HUDEP-2 (cell line): Measurements from ENCODE around the gene RAVER1.

Source experiments
- DNase-seq, 76 experiments: peaks; one replicate each; lab custom pipeline; 2025; ENCODE audit not compliant: unreplicated experiment in 76 of 76; lab: John Stamatoyannopoulos, UW

Gene RAVER1

DNA sequence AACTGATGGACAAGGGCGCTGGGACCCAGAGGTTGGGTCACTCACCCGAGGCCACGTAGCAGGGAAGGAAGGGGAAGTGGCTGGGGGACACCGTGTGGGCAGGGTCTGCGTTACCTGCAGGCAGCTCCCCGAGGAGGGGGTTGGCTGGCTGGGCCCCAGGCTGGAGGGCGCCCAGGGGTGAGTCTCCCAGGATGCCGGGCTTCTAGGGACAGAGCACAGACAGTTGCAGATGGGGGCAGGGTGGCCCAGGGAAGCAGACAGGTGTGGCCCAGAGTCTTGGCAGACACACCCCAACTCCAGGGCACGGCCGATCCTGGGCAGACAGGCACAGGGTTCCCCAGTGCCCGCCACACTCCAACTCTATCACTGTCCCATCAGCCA lies 11.9 kb downstream of the RAVER1 start:
- no peak for DNase-seq

DNA sequence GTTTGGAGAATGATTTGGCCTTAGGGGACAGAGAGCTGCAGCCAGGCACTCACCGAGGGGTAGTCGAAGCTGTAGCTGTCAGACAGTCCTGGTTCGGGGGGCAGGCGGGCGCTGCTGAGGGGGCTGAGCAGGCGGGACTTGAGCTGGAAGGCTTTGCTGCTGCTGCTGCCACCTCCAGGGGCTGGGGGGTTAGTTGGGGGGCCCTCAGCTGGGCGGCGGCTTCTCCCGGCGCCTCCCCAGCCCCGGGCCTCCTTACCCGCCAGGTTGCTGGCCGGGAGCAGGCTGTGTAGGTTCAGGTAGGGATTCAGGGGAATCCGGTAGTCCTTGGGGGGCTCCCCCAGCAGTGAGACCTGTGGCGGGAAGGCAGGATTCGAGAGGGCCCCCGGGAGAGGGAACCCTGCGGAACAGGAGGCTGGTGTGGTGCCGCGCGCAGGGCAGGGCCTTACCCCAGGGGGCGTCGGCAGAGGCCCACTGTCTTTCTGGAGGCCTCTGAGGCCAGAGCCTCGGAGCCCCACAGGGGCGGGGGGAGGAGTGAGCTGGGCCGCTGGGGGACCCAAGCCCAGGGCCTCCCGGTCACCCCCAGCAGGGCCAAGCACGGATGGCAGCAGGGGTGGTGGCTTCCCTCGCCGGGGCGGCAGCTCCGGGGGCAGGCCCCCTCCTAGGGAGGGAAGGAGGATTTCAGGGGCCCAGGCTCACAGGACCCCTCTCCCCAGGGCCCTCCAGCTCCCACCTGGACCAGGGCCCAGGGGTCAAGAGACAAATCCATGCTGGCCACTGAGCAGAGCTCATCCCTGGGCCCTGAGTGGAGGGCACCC lies 12.5 kb downstream of the RAVER1 start:
- DNase-seq: no peak

DNA sequence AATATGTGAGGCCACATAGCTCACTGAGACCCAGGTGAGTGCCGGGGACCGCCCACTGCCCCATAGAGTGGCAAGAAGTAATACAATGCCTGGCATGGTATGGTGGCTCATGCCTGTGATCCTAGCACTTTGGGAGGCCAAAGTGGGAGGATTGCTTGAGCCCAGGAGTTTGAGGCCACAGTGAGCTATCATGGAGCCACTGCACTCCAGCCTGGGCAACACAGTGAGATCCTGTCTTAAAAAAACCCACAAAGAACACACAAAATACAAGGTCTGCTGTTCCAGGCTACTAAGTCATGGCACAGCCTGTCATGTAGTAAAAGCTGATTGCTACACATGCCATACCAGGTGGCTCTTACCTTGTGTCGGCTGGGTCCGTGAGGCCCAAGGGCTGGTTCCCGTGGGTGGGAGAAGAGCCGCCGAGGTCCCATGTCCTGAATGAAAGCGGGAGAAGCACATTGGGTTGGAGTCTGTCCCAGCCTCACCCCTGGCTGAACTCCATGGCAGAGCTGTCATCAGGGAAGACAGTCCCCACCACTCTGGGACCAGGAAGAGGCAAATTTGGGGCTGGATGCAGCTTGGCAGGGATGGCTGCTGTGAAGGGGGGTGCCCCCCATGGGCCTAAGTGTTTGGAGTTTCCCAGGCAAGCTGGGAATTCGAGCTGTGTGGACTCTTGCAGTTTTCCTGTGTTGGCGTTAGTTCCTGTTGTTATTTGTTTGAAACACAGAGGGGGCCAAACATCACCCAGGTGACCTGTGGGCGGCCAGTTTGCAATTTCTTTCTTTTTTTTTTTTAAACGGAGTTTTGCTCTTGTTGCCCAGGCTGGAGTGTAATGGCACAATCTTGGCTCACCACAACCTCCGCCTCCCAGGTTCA lies 14.3 kb downstream of the RAVER1 start:
- no peak for DNase-seq

GRCh38 chr19:10317857-10318462 lies 15.4 kb downstream of the RAVER1 start:
- DNase-seq: no peak

- DNase-seq: no peak
Observed at GRCh38 chr19:10317045-10317856, 16.1 kb downstream of the RAVER1 start.

- peak in 67 of 76 experiments; percentile 16 to 88 (median 69) for DNase-seq
Observed at GRCh38 chr19:10316229-10317044, 16.9 kb downstream of the RAVER1 start.

GRCh38 chr19:10315335-10316214 lies 17.8 kb downstream of the RAVER1 start, which contains the start of gene FDX2:
TSS of gene FDX2 (minus strand) at chr19:10316015. CDS start at chr19:10315996, 19 bp downstream.
- DNase-seq: peak in 75 of 76 experiments; percentile 21 to 93 (median 84)

GRCh38 chr19:10309423-10309822 lies 23.9 kb downstream of the RAVER1 start, which contains the start of gene ZGLP1:
TSS of gene ZGLP1 (minus strand) at chr19:10309815.
- no peak for DNase-seq

GRCh38 chr19:10306327-10306726 lies 27.0 kb downstream of the RAVER1 start:
- DNase-seq: no peak

DNA sequence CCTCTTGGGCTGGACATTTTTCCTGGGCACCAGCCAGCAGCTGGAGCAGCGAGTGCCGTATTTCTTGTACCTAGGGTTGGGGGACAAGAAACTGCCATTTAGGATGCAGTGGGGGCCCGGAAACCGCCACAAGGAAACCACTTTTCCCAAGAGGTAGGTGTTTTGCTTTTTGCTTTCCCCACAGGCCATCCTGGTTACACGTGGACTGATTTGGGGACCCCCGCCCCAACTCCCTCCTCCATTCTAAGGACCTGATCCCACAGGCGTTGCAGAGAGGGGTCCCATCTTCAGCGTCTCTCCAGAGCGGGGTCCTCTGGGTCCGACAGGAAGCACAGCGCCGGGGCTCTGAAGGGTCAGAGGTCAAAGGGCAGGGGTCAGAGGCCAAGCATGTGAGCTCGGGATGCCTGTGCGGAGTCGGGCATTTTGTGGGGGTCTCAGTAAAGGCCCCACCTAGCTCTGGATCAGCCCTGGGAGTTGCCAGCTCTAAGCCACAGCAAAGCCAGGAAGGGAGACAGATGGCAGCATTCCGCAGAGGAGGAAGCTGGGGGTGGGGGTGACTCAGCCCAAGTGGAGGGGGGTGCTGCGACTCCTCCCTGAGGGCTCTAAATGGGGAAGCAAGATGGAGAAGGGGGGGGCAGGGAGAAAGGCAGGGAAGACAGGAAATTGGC lies 28.1 kb downstream of the RAVER1 start:
- DNase-seq: no peak

GRCh38 chr19:10299545-10300458 lies 33.5 kb downstream of the RAVER1 start:
- DNase-seq: peak in 74 of 76 experiments; percentile 60 to 96 (median 87)

DNA sequence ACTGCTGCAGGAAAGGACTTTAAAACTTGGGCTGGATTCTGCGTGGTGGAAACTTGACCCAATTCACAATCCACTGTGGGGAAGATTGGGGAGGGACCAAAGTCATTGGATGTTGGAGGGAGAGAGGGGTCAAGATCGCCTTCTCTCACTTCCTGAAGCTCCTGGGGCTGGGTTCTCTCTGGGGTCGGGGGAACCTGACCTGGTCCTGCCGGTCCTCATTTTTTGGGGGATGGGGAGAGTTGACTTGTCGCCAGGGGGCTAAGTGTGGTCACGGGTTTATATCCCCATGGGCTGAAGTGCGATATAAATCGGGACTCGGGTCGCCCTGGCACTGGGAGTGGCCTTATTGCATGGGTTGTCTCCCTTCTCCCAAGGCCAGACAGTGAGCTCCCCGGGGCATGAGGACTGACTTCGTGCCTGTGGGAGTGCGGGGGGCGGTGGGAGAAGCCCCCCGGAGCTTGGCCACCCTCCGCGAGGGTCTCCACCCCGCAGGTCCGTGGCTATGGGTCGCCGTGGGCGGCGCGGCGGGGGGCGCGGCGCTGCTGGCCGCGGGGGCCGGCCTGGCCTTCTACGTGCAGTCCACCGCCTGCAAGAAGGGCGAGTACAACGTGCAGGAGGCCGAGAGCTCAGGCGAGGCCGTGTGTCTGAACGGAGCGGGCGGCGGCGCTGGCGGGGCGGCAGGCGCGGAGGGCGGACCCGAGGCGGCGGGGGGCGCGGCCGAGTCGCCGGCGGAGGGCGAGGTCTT lies 37.3 kb downstream of the RAVER1 start:
- DNase-seq: peak in 41 of 76 experiments; percentile 13 to 67 (median 47)

DNA sequence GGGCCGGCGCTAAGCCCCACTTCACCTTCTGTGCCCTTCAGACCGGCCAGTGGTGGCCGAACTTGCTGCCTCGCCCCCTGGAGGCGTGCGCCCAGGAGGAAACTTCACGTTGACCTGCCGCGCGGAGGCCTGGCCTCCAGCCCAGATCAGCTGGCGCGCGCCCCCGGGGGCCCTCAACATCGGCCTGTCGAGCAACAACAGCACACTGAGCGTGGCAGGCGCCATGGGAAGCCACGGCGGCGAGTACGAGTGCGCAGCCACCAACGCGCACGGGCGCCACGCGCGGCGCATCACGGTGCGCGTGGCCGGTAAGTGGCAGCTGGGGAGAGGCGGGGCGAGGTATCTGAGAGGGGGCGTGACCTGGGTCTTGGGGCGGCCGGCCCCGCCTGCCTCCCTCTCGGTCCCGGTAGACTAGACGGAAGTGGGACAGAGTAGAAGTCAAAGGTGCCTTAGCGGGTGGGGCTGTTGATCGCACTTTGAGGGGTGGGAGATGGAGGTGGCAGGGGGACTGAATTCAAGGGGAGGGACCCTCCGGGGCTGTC lies 38.0 kb downstream of the RAVER1 start:
- peak in 31 of 76 experiments; percentile 11 to 74 (median 46) for DNase-seq

DNA sequence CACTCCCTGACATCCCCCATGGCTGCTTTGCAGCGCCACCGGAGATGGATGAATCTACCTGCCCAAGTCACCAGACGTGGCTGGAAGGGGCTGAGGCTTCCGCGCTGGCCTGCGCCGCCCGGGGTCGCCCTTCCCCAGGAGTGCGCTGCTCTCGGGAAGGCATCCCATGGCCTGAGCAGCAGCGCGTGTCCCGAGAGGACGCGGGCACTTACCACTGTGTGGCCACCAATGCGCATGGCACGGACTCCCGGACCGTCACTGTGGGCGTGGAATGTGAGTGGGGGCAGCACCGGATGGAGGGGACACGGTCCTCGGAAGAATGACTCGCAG lies 39.0 kb downstream of the RAVER1 start:
- no peak for DNase-seq

DNA sequence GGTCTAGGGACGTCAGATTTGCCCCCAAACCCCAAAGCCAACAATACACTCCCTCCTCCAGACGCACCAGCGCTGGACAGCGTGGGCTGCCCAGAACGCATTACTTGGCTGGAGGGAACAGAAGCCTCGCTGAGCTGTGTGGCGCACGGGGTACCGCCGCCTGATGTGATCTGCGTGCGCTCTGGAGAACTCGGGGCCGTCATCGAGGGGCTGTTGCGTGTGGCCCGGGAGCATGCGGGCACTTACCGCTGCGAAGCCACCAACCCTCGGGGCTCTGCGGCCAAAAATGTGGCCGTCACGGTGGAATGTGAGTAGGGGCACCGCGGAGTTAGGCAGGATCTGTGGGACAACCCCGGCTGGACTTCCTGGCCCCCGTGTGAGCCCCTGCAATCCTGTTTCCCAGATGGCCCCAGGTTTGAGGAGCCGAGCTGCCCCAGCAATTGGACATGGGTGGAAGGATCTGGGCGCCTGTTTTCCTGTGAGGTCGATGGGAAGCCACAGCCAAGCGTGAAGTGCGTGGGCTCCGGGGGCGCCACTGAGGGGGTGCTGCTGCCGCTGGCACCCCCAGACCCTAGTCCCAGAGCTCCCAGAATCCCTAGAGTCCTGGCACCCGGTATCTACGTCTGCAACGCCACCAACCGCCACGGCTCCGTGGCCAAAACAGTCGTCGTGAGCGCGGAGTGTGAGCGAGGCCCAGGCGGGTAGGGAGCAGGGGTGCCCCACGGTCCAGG lies 39.5 kb downstream of the RAVER1 start:
- DNase-seq: no peak
